H1 (cell line): ENCODE data around the gene OCRL. TPM values are rescaled to one million over a fixed set of nuclear protein-coding genes. Genes with fewer than 3 reads are reported as not detected.

ENCODE experiments used
- CTCF ChIA-PET: fragments of 300-600 bp; sonication (Branson Sonifier 250); formaldehyde crosslinking; loops from one replicate; lab custom pipeline; 2021; ENCODE audit not compliant: partially characterized antibody; lab: Charles Lee
- POLR2A ChIA-PET: fragments of 300-600 bp; sonication (Branson Sonifier 250); formaldehyde crosslinking; loops from one replicate; lab custom pipeline; 2021; ENCODE audit warnings: inconsistent platforms; ENCODE audit not compliant: partially characterized antibody; lab: Charles Lee
- DNase-seq, 2 experiments: peaks; one replicate each; pipeline versions ENCODE4 v3.0.0 to v3.0.0-alpha.2; 2010 to 2022; ENCODE audit warnings: low spot score in 2 of 2, low read depth in 1 of 2, mixed read lengths in 1 of 2
- FAIRE-seq: peaks from 2 replicates; lab custom pipeline; 2011; peaks lifted over from hg19 to GRCh38; lab: Jason Lieb, UNC
- H2AFZ ChIP-seq: 2 replicates; pipeline ENCODE4 v1.8.1; 2012; ENCODE audit warnings: low read length, inconsistent platforms
- H2AK5ac ChIP-seq: 2 replicates; pipeline ENCODE4 v1.6.1; 2013; ENCODE audit warnings: low read depth, low read length
- H2BK120ac ChIP-seq: replicated peaks from 2 replicates; pipeline ENCODE3; 2013; ENCODE audit warnings: low read depth, low read length, inconsistent platforms
- H2BK12ac ChIP-seq: 2 replicates; pipeline ENCODE4 v1.6.1; 2013; ENCODE audit warnings: low read depth, low read length
- H2BK15ac ChIP-seq: 2 replicates; pipeline ENCODE4 v1.6.1; 2013; ENCODE audit warnings: low read length
- H2BK20ac ChIP-seq: 2 replicates; pipeline ENCODE4 v1.6.1; 2013; ENCODE audit warnings: low read length
- H2BK5ac ChIP-seq: 2 replicates; pipeline ENCODE4 v1.6.1; 2013; ENCODE audit warnings: low read depth, low read length
- H3K14ac ChIP-seq: 2 replicates; pipeline ENCODE4 v1.6.1; 2013; ENCODE audit warnings: inconsistent platforms; ENCODE audit not compliant: insufficient read length
- H3K18ac ChIP-seq: 2 replicates; pipeline ENCODE4 v1.6.1; 2013; ENCODE audit warnings: low read length; ENCODE audit errors: extremely low read depth
- H3K23ac ChIP-seq: 2 replicates; pipeline ENCODE4 v1.6.1; 2013; ENCODE audit warnings: inconsistent platforms; ENCODE audit not compliant: insufficient read length
- H3K23me2 ChIP-seq: 2 replicates; pipeline ENCODE4 v1.6.1; 2013; ENCODE audit warnings: low read depth, low read length
- H3K27ac ChIP-seq: 2 replicates; pipeline ENCODE4 v1.6.1; 2011; ENCODE audit warnings: low read depth, low read length, inconsistent platforms
- H3K27me3 ChIP-seq, 4 experiments: replicated peaks in 1 of 4; 1 replicate in 1 of 4; 2 replicates in 3 of 4; pipeline versions ENCODE4 v1.6.1 to v1.8.1; 2011 to 2013; ENCODE audit warnings: low read length in 3 of 4, mild to moderate bottlenecking in 3 of 4, inconsistent platforms in 2 of 4, mixed read lengths in 2 of 4, moderate library complexity in 1 of 4; ENCODE audit not compliant: control insufficient read depth in 3 of 4, insufficient read depth in 3 of 4; ENCODE audit errors: extremely low read depth in 1 of 4
- H3K36me3 ChIP-seq, 4 experiments: 2 replicates each; pipeline versions ENCODE4 v1.6.1 to v1.8.1; 2011 to 2013; ENCODE audit warnings: mild to moderate bottlenecking in 4 of 4, low read length in 3 of 4, moderate library complexity in 2 of 4, control low read depth in 1 of 4, inconsistent platforms in 1 of 4; ENCODE audit not compliant: insufficient read depth in 4 of 4, control insufficient read depth in 2 of 4
- H3K4ac ChIP-seq: replicated peaks from 2 replicates; pipeline ENCODE3; 2013; ENCODE audit warnings: low read length, low read depth, mixed read lengths, inconsistent platforms; ENCODE audit not compliant: insufficient read length
- H3K4me1 ChIP-seq, 4 experiments: replicated peaks in 1 of 4; 1 replicate in 1 of 4; 2 replicates in 3 of 4; pipeline versions ENCODE4 v1.6.1 to v1.8.1; 2011 to 2013; ENCODE audit warnings: low read length in 3 of 4, inconsistent platforms in 2 of 4, mixed read lengths in 1 of 4; ENCODE audit not compliant: insufficient read depth in 4 of 4, control insufficient read depth in 3 of 4
- H3K4me2 ChIP-seq, 2 experiments: 2 replicates each; pipeline versions ENCODE4 v1.6.1 to v1.8.1; 2011 to 2013; ENCODE audit warnings: low read depth in 2 of 2, low read length in 2 of 2, control low read depth in 1 of 2, inconsistent platforms in 1 of 2, mild to moderate bottlenecking in 1 of 2; ENCODE audit not compliant: insufficient read depth in 1 of 2
- H3K4me3 ChIP-seq, 4 experiments: fragments of 200-600, 300-600 bp in 1 of 4; sonication (generic), shearing (Covaris generic), sonication (Bioruptor Twin) in 1 of 4; 2 replicates each; pipeline versions ENCODE4 v1.5.1 to v1.8.1; 2011 to 2016; ENCODE audit warnings: low read length in 4 of 4, low read depth in 3 of 4, control low read depth in 2 of 4, inconsistent platforms in 2 of 4, mild to moderate bottlenecking in 2 of 4, mixed read lengths in 1 of 4, moderate library complexity in 1 of 4; ENCODE audit not compliant: insufficient read depth in 2 of 4; ENCODE audit errors: extremely low read depth in 1 of 4
- H3K56ac ChIP-seq: replicated peaks from 2 replicates; pipeline ENCODE3; 2013; ENCODE audit warnings: low read depth, mild to moderate bottlenecking, mixed read lengths, low read length, inconsistent platforms; ENCODE audit not compliant: insufficient read length
- H3K79me1 ChIP-seq: 2 replicates; pipeline ENCODE4 v1.6.1; 2013; ENCODE audit warnings: low read depth, low read length, control low read depth
- H3K79me2 ChIP-seq, 2 experiments: 2 replicates each; pipeline versions ENCODE4 v1.6.1 to v1.8.1; 2012 to 2013; ENCODE audit warnings: low read length in 2 of 2, mild to moderate bottlenecking in 2 of 2, inconsistent platforms in 1 of 2; ENCODE audit not compliant: insufficient read depth in 2 of 2, control insufficient read depth in 1 of 2
- H3K9ac ChIP-seq, 4 experiments: replicated peaks in 1 of 4; 1 replicate in 1 of 4; 2 replicates in 3 of 4; pipeline versions ENCODE4 v1.6.1 to v1.8.1; 2011 to 2013; ENCODE audit warnings: low read depth in 3 of 4, low read length in 3 of 4, control low read depth in 2 of 4, mild to moderate bottlenecking in 2 of 4, moderate library complexity in 2 of 4, inconsistent platforms in 1 of 4; ENCODE audit errors: extremely low read depth in 1 of 4
- H3K9me3 ChIP-seq, 2 experiments: 2 replicates each; pipeline versions ENCODE4 v1.6.1 to v1.8.1; 2012 to 2013; ENCODE audit warnings: mild to moderate bottlenecking in 2 of 2, moderate library complexity in 2 of 2, control low read depth in 1 of 2, inconsistent platforms in 1 of 2, low read depth in 1 of 2, low read length in 1 of 2, mixed read lengths in 1 of 2; ENCODE audit not compliant: insufficient read depth in 2 of 2
- H4K20me1 ChIP-seq, 2 experiments: replicated peaks in 1 of 2; 2 replicates each; pipeline versions ENCODE3 to v1.8.1; 2011 to 2013; ENCODE audit warnings: inconsistent platforms in 2 of 2, low read length in 2 of 2, mild to moderate bottlenecking in 1 of 2; ENCODE audit not compliant: insufficient read depth in 2 of 2, control insufficient read depth in 1 of 2
- H4K5ac ChIP-seq: 2 replicates; pipeline ENCODE4 v1.6.1; 2013; ENCODE audit warnings: low read length, low read depth, mixed read lengths, inconsistent platforms; ENCODE audit not compliant: insufficient read length
- H4K8ac ChIP-seq: 2 replicates; pipeline ENCODE4 v1.8.0; 2013; ENCODE audit warnings: mild to moderate bottlenecking, moderate library complexity, low read length, inconsistent platforms; ENCODE audit not compliant: insufficient read depth; ENCODE audit errors: extremely low read depth
- H4K91ac ChIP-seq: replicated peaks from 2 replicates; pipeline ENCODE3; 2013; ENCODE audit warnings: low read length, mixed read lengths, inconsistent platforms; ENCODE audit not compliant: insufficient read length
- CTCF ChIP-seq, 3 experiments: IDR thresholded peaks; 1 replicate in 2 of 3; 2 replicates in 1 of 3; pipeline versions ENCODE4 v1.5.1 to v1.6.1; 2011; ENCODE audit warnings: low read length in 3 of 3, mild to moderate bottlenecking in 3 of 3, inconsistent platforms in 2 of 3, low read depth in 1 of 3, moderate library complexity in 1 of 3; ENCODE audit not compliant: insufficient read depth in 1 of 3; ENCODE audit errors: control extremely low read depth in 1 of 3
- JUN ChIP-seq: IDR thresholded peaks from 2 replicates; pipeline ENCODE4 v1.6.1; 2011; ENCODE audit warnings: low read depth, mild to moderate bottlenecking, improper control_type of control experiment, low read length
- POLR2AphosphoS5 ChIP-seq: IDR thresholded peaks from 2 replicates; pipeline ENCODE4 v1.6.1; 2011; ENCODE audit warnings: low read depth, low read length
- POU5F1 ChIP-seq: IDR thresholded peaks from 2 replicates; pipeline ENCODE4 v1.6.1; 2011; ENCODE audit warnings: low read depth, mild to moderate bottlenecking, low read length, moderate library complexity
- RNF2 ChIP-seq: fragments of 200-900, 300-1000 bp; sonication (generic); IDR thresholded peaks from 2 replicates; pipeline ENCODE4 v1.7.1; 2016; ENCODE audit warnings: borderline replicate concordance, low read depth, mild to moderate bottlenecking, antibody characterized with exemption, low read length; ENCODE audit not compliant: poor library complexity, severe bottlenecking; ENCODE audit errors: missing control alignments
- SP4 ChIP-seq: IDR thresholded peaks from 2 replicates; pipeline ENCODE4 v1.6.1; 2012; ENCODE audit warnings: low read length, inconsistent platforms
- SRF ChIP-seq: IDR thresholded peaks from 2 replicates; pipeline ENCODE4 v1.6.1; 2011; ENCODE audit warnings: mild to moderate bottlenecking, low read depth, low read length, moderate library complexity
- WGBS, 2 experiments: shearing (Covaris generic) in 1 of 2; methylation state at CpG; one replicate each; pipeline versions ENCODE4 v1.1.6 to v1.1.7; 2013 to 2015; ENCODE audit warnings: low lambda C conversion rate in 2 of 2, mixed read lengths in 2 of 2, inconsistent platforms in 1 of 2, low coverage in 1 of 2, missing lambda C conversion rate in 1 of 2; ENCODE audit not compliant: insufficient replicate concordance in 2 of 2, insufficient coverage in 1 of 2, insufficient read length in 1 of 2; ENCODE audit errors: extremely low coverage in 1 of 2, missing lambda C conversion rate in 1 of 2; 5-methylcytosine and 5-hydroxymethylcytosine counted together
- polyA plus RNA-seq, 7 experiments: library from polyadenylated mRNA; depleted of rRNA in 3 of 7; stranded (reverse) in 5 of 7; unstranded in 2 of 7; fragments of >200 nt in 5 of 7; fragments of 200-250 nt in 2 of 7; gene quantifications; 1 replicate in 5 of 7; 2 replicates in 1 of 7; 4 replicates in 1 of 7; pipeline versions ENCODE4 v1.2.1 to v1.2.3, GENCODE V29; 2011 to 2013; ENCODE audit warnings: missing spikeins in 2 of 7, mixed read lengths in 2 of 7
- total RNA-seq: library from RNA; stranded (reverse); fragmentation: NEBNext Ultra II Directional; extraction: Animal tissue kit (Norgen Biotek cat#: 25700); gene quantifications from 2 replicates; pipeline ENCODE4 v1.2.1, GENCODE V29; 2021

Gene OCRL
- total and polyA plus RNA-seq, 2 of the 8 experiments (the other 6 are each of a cell fraction or from before 2014, with no cell fraction given): 12.7 to 15.1 TPM

GRCh38 chrX:129641941-129642340, 101.9 kb downstream of the OCRL start:
- Histone ChIP-seq H3K9ac (no peak overlapping the region), H3K27me3 (no peaks in the 10 kb centered on the region; a peak in 2 of 7 replicates), H3K79me2 (no peaks in the 10 kb centered on the region), H2AK5ac (no peak overlapping the region), H2BK20ac (no peak overlapping the region), H2BK12ac (no peak overlapping the region), H3K4ac (no peak overlapping the region), H3K9me3 (no peaks in the 10 kb centered on the region), H3K36me3 (no peaks in the 10 kb centered on the region), H4K5ac (no peak overlapping the region), H2BK5ac (no peak overlapping the region), H3K4me3 (no peak overlapping the region), H3K79me1 (no peaks in the 10 kb centered on the region), H3K56ac (no peak overlapping the region), H2BK120ac (no peak overlapping the region), H4K20me1 (no peaks in the 10 kb centered on the region), H3K14ac (no peak overlapping the region), H4K91ac (no peak overlapping the region), H3K18ac (no peak overlapping the region), H3K23ac (no peak overlapping the region), H3K4me1 (0 out of 7 replicates have a peak, but pooled peaks cover 0 to 2% (median 0%) of the 10 kb centered on the region in 4 experiments), H3K23me2 (no peaks in the 10 kb centered on the region), H3K27ac (no peak overlapping the region), H2BK15ac (no peak overlapping the region), H3K4me2 (no peak overlapping the region), H4K8ac (no peak overlapping the region), H2AFZ (no peak overlapping the region)
- ChIA-PET CTCF (interaction anchor here (0.6 to 9.0 kb wide), 4 partner anchors 13 to 132 kb away, joined by 3 to 144 read pairs (median 5); partner anchors contain the start of gene APLN), POLR2A (no interaction called here)
- DNase-seq (no peak), FAIRE-seq (no peak)
- 100% methylated on average over 3 of the region's 3 CpGs; no CpG with 5 or more reads in 1 of the 2 experiments for WGBS, 2 experiments
- TF ChIP-seq RNF2 (no peak), POU5F1 (no peak), SP4 (no peak), SRF (no peak), CTCF (IDR thresholded peaks at IDR 0.05; ENCODE audit: control extremely low read depth in 1 of 3, insufficient read depth in 1 of 3, low read depth in 1 of 3, low read length in 3 of 3) (no peak), JUN (no peak), POLR2AphosphoS5 (no peak)
